HL-60 (cell line): Measurements from ENCODE around the gene TNFSF11.
A peak's percentile ranks its signal among the peaks of the same experiment; 100 is the strongest.

ENCODE experiments used
- DNase-seq, 2 experiments: peaks; one replicate each; pipeline ENCODE4 v3.0.0-alpha.2; 2010 to 2020; ENCODE audit warnings: low read depth in 1 of 2, low spot score in 1 of 2
- H3K27ac ChIP-seq: fragments of 250-450 bp; sonication (Bioruptor Pico); replicated peaks from 2 replicates; pipeline ENCODE4 v1.5.1; 2020; ENCODE audit warnings: mild to moderate bottlenecking, moderate library complexity
- H3K27me3 ChIP-seq: fragments of 250-450 bp; sonication (Bioruptor Pico); 2 replicates; pipeline ENCODE4 v1.5.1; 2021; ENCODE audit warnings: mild to moderate bottlenecking, moderate library complexity; ENCODE audit not compliant: insufficient read depth, poor library complexity, severe bottlenecking
- H3K4me3 ChIP-seq: replicated peaks from 2 replicates; pipeline ENCODE4 v1.5.1; 2011; ENCODE audit warnings: mild to moderate bottlenecking, control low read depth, low read length; ENCODE audit not compliant: insufficient read depth
- GABPA ChIP-seq: IDR thresholded peaks from 2 replicates; pipeline ENCODE4 v1.6.1; 2012; ENCODE audit warnings: low read depth
- POLR2AphosphoS5 ChIP-seq: IDR thresholded peaks from 2 replicates; pipeline ENCODE4 v1.6.1; 2012; ENCODE audit warnings: low read depth
- REST ChIP-seq: IDR thresholded peaks from 2 replicates; pipeline ENCODE4 v1.6.1; 2012; ENCODE audit warnings: low read depth; ENCODE audit not compliant: insufficient replicate concordance
- SPI1 ChIP-seq: IDR thresholded peaks from 2 replicates; pipeline ENCODE4 v1.6.1; 2012; ENCODE audit warnings: low read depth, mild to moderate bottlenecking, borderline replicate concordance
- TF ChIP-seq, protein P1 (sequence below): IDR thresholded peaks from one replicate; pipeline ENCODE4 v1.5.1; 2011; ENCODE audit warnings: low read length, control low read depth, inconsistent platforms; ENCODE audit not compliant: insufficient read depth

TNFSF11 gene

DNA sequence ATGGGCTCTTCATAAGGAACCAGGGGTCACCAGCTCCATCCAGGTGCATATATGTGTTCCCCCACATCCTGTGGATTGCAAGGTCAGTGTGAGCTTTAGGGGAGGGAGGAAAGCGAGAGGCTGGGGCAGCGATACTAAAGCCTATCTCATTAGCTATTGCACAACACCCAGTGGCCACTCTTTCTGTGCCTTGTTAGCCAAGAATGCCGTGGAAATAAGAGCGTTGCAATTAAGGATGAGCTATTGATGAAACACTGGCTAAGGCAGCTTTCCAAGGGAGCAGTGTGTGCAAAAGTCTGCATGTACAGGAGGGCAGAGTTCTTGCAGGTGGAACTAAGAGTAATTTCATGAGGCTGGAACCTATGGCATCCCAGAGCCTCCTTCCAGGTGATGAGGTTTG, 17.6 kb downstream of the TNFSF11 start:
- no peak for DNase-seq
- H3K27ac ChIP-seq = no peak overlapping the region
- TF ChIP-seq SPI1 = no peak
- TF ChIP-seq REST = no peak
- TF ChIP-seq POLR2AphosphoS5 = no peak
- TF ChIP-seq, protein P1, sequence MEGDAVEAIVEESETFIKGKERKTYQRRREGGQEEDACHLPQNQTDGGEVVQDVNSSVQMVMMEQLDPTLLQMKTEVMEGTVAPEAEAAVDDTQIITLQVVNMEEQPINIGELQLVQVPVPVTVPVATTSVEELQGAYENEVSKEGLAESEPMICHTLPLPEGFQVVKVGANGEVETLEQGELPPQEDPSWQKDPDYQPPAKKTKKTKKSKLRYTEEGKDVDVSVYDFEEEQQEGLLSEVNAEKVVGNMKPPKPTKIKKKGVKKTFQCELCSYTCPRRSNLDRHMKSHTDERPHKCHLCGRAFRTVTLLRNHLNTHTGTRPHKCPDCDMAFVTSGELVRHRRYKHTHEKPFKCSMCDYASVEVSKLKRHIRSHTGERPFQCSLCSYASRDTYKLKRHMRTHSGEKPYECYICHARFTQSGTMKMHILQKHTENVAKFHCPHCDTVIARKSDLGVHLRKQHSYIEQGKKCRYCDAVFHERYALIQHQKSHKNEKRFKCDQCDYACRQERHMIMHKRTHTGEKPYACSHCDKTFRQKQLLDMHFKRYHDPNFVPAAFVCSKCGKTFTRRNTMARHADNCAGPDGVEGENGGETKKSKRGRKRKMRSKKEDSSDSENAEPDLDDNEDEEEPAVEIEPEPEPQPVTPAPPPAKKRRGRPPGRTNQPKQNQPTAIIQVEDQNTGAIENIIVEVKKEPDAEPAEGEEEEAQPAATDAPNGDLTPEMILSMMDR = no peak
- no peak for TF ChIP-seq GABPA
- no peak overlapping the region for H3K4me3 ChIP-seq
- H3K27me3 ChIP-seq = no peaks in the 10 kb centered on the region

GRCh38 chr13:42592915-42593900, 19.3 kb downstream of the TNFSF11 start:
- Histone ChIP-seq H3K4me3 (no peak overlapping the region), H3K27me3 (no peaks in the 10 kb centered on the region), H3K27ac (no peak overlapping the region)
- DNase-seq = no peak
- TF ChIP-seq GABPA = no peak
- TF ChIP-seq, protein P1 = no peak

DNA sequence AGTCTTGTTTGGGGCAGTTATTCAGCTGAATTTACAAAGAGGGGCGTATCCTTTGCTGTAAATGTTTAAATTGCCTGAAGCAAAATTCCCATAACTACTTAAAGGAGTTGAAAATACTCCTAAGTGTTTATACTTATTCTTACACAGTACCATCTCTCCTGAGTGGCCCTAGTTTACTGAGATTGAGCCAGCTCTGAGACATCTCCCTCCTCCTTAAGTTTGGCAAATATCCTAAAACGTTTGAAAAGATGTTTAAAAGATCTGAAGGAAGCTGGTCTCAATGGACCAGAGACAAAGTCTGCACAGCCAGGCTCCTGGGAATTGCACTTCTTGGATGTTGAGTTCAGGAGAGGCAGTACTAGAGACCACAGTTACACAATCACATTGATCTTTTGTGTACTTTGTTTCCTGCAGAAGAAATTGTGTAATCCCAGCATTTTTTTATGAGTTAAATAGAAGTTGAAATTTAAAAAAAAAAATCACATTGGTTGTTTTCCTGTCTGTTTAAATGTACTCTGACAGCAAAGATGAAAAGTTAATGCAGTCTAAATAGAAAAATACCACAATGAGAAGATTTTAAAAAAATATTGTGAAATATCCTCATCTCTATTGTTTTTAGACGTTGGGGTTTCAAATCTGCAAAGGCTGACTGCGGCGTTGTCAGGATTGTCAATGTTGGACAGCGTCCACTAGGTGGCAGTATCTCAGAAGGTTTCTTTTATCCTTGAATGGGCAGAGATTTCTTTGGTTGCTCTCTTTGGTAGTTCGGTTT, 20.7 kb downstream of the TNFSF11 start:
- Histone ChIP-seq H3K4me3 (no peak overlapping the region), H3K27ac (no peak overlapping the region)
- peak; percentile 21 to 40 for DNase-seq

More for the DNA sequence above, 20.7 kb downstream of the TNFSF11 start:
- TF ChIP-seq REST (no peak), GABPA (no peak), SPI1 (no peak), POLR2AphosphoS5 (no peak)
- TF ChIP-seq, protein P1 = peak; percentile 49
- no peaks in the 10 kb centered on the region for H3K27me3 ChIP-seq
